Common myeloid progenitor, CD34-positive (primary cell): ENCODE results near the gene VAMP2.
"Not testable (repeated sequence)": the region's sequence is repeated elsewhere in the genome, so short reads cannot be mapped to it uniquely, and the experiment has no call there.

Source experiments
- CTCF ChIA-PET: fragments of 350-600 bp; sonication (Branson Sonifier 250); formaldehyde crosslinking; loops from one replicate; lab custom pipeline; 2021; ENCODE audit warnings: antibody characterized with exemption; lab: Charles Lee
- POLR2A ChIA-PET: fragments of 350-600 bp; sonication (Branson Sonifier 250); formaldehyde crosslinking; loops from one replicate; lab custom pipeline; 2021; ENCODE audit warnings: antibody characterized with exemption; lab: Charles Lee
- DNase-seq, 3 donors: peaks; one replicate each; pipeline versions ENCODE4 v3.0.0 to v3.0.0-alpha.2; 2013
- H3K27ac ChIP-seq, 2 experiments: 1 replicate in 1 of 2; 2 replicates in 1 of 2; pipeline ENCODE4 v1.7.0; 2013; ENCODE audit warnings: inconsistent platforms in 2 of 2, low read length in 2 of 2, mild to moderate bottlenecking in 2 of 2, low read depth in 1 of 2, moderate library complexity in 1 of 2; ENCODE audit not compliant: severe bottlenecking in 2 of 2, insufficient read depth in 1 of 2, poor library complexity in 1 of 2
- H3K27me3 ChIP-seq, 5 experiments: replicated peaks in 2 of 5; 1 replicate in 3 of 5; 2 replicates in 2 of 5; pipeline versions ENCODE4 v1.6.1 to v1.7.0; 2013; ENCODE audit warnings: low read length in 4 of 5, mild to moderate bottlenecking in 2 of 5, moderate library complexity in 2 of 5, inconsistent platforms in 1 of 5; ENCODE audit not compliant: insufficient read depth in 5 of 5, control insufficient read depth in 4 of 5
- H3K36me3 ChIP-seq, 4 experiments: 1 replicate in 2 of 4; 2 replicates in 2 of 4; pipeline versions ENCODE4 v1.6.1 to v1.7.0; 2013; ENCODE audit warnings: low read length in 3 of 4, control low read depth in 1 of 4, mild to moderate bottlenecking in 1 of 4; ENCODE audit not compliant: control insufficient read depth in 4 of 4, insufficient read depth in 4 of 4
- H3K4me1 ChIP-seq, 4 experiments: 1 replicate in 3 of 4; 2 replicates in 1 of 4; pipeline versions ENCODE4 v1.6.1 to v1.7.1; 2013; ENCODE audit warnings: low read length in 3 of 4, mild to moderate bottlenecking in 3 of 4, control low read depth in 1 of 4, inconsistent platforms in 1 of 4, moderate library complexity in 1 of 4; ENCODE audit not compliant: control insufficient read depth in 4 of 4, insufficient read depth in 4 of 4; ENCODE audit errors: control extremely low read depth in 1 of 4
- H3K4me3 ChIP-seq, 7 experiments: 1 replicate in 4 of 7; 2 replicates in 3 of 7; pipeline versions ENCODE4 v1.5.1 to v1.7.0; 2013; ENCODE audit warnings: mild to moderate bottlenecking in 7 of 7, low read length in 6 of 7, moderate library complexity in 6 of 7, inconsistent platforms in 2 of 7, low read depth in 2 of 7, control low read depth in 1 of 7; ENCODE audit not compliant: insufficient read depth in 4 of 7, control insufficient read depth in 1 of 7; ENCODE audit errors: extremely low read depth in 1 of 7
- H3K9me3 ChIP-seq, 5 experiments: 1 replicate in 4 of 5; 2 replicates in 1 of 5; pipeline versions ENCODE4 v1.6.1 to v1.7.1; 2013; ENCODE audit warnings: low read length in 4 of 5, mild to moderate bottlenecking in 2 of 5, inconsistent platforms in 1 of 5, low read depth in 1 of 5, moderate library complexity in 1 of 5; ENCODE audit not compliant: control insufficient read depth in 4 of 5, insufficient read depth in 2 of 5; ENCODE audit errors: control extremely low read depth in 1 of 5
- WGBS: methylation state at CpG from one replicate; pipeline ENCODE4 v1.1.5; 2013; ENCODE audit not compliant: insufficient coverage; 5-methylcytosine and 5-hydroxymethylcytosine counted together

Gene VAMP2

DNA sequence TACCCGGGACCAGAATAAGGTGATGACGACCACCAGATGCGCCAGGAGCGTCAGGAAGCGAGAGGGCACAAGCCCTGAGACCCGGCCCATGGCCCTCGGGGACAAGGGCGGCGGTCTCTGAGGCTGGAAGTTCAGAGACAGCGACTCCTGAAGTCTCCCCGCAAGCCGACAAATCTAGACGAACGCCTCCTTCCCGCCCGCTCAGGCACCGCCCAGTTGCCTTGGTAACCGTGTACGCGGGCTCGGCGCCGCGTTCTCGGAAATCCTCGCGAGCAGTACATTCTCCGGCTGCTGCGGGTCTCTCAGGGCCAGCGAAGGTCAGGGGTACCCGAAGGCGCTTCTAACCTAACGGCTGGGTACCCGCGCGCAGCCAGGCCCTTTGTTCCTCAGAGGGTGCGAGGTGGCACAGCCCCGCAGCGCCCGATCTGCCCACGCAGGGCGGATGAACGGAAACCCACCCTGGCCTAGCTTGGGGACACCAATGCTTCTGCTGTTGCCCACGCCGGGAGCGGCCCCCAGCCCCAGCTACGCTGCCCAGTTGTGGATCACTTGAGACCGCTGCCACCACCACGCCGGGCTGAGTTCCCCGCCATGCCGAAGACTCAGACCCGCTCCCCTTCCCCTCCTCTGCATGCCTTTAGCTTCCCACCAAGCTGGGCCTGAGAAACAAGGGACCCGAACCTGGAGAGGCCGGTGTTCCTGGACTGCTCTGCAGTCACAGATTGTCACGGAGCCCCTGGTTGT, 13.6 kb upstream of the VAMP2 start, which contains the start of gene TMEM107:
Gene TMEM107 (minus strand): TSS at position 184 of the 744 bp plus-strand sequence. CDS start 94 bp downstream, at position 90.
- Histone ChIP-seq H3K4me3 (peak within 1 kb of the TSS; percentile 41 to 89 (median 76)), H3K27ac (peak within 1 kb of the TSS; percentile 61 to 81), H3K36me3 (no peaks in the 10 kb centered on the region), H3K4me1 (peaks cover 8 to 47% (median 33%) of the 10 kb centered on the region in 4 experiments), H3K9me3 (no peaks in the 10 kb centered on the region), H3K27me3 (no peaks in the 10 kb centered on the region)
- ChIA-PET CTCF (interaction anchor here (1.0 to 1.5 kb wide), 2 partner anchors 15 to 47 kb away, joined by 3 to 4 read pairs; no protein-coding TSS in a partner anchor), POLR2A (interaction anchor here (0.8 to 1.2 kb wide), 4 partner anchors 10 to 47 kb away, joined by 3 to 5 read pairs (median 4); no protein-coding TSS in a partner anchor)
- 3% methylated on average over 56 of the region's 56 CpGs for WGBS
- peak; percentile 81 to 83 (median 82) for DNase-seq

DNA sequence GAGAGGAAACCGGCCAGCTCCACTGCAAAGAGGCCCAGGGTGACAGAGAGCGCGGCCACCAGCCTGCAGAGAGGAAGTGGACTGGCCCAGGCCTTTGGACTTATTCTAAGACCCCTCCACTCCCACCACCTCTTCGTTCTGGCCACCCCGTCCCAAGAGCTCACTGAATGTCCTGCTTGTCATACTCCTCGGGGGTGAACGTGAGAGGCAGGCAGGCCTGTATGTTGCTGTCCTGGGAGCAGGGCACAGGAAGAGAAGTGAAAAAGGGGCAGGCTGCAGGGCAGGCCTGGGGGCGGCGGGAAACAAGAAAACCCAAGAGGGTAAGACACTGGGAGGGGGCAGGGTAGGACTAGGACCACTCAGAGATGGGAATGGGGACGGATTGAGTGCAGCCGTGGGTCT, 13.0 kb upstream of the VAMP2 start:
- no peaks in the 10 kb centered on the region for H3K36me3 ChIP-seq
- no peaks in the 10 kb centered on the region for H3K9me3 ChIP-seq
- H3K27ac ChIP-seq, result peak overlapping the region; percentile 33 to 81
- ChIA-PET CTCF (no interaction called here), POLR2A (interaction anchor here (0.9 to 1.2 kb wide), 3 partner anchors 10 to 47 kb away, joined by 3 to 5 read pairs (median 3); no protein-coding TSS in a partner anchor)
- no peaks in the 10 kb centered on the region for H3K27me3 ChIP-seq
- no peak for DNase-seq
- 18% methylated on average over 10 of the region's 11 CpGs for WGBS
- peak overlapping the region; percentile 41 to 89 (median 76) for H3K4me3 ChIP-seq
- peaks cover 8 to 47% (median 33%) of the 10 kb centered on the region in 4 experiments for H3K4me1 ChIP-seq

DNA sequence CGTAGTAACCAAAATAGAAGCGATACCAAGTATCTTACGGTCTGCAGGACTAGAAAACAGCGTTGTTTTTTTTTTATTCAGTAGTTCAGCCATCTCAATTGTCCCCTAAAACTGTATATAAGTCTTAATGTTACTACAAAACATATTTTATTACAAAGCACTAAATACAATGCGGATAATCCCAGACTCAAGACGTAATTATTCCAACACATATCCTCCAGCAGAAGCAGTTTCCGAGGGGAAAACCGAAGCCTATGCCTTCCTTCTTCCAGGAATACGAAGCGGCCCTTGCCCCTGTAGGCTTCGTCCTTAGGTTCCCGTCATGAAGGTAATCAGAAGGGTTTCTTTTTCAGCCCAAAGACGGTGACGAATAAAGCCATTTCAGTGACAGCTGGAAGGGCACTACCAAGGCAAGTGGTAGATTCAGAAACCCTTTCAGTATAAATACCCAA, 11.1 kb upstream of the VAMP2 start:
- 18% methylated on average over 7 of the region's 14 CpGs for WGBS
- CTCF ChIA-PET, result interaction anchor here (1.0 to 1.8 kb wide), 8 partner anchors 8 to 113 kb away, joined by 3 to 8 read pairs (median 4); no protein-coding TSS in a partner anchor
- H3K9me3 ChIP-seq, result no peaks in the 10 kb centered on the region
- H3K27me3 ChIP-seq, result no peaks in the 10 kb centered on the region
- POLR2A ChIA-PET, result interaction anchor here (0.6 to 2.6 kb wide), 26 partner anchors 8 to 837 kb away, joined by 3 to 47 read pairs (median 4); partner anchors contain the start of genes BORCS6, CNTROB, CTC1 and HES7
- peaks cover 8 to 47% (median 33%) of the 10 kb centered on the region in 4 experiments for H3K4me1 ChIP-seq
- DNase-seq, result no peak
- H3K4me3 ChIP-seq, result peak overlapping the region in 6 of 7 experiments; percentile 63 to 97 (median 70)
- no peaks in the 10 kb centered on the region for H3K36me3 ChIP-seq
- H3K27ac ChIP-seq, result peak overlapping the region; percentile 100

DNA sequence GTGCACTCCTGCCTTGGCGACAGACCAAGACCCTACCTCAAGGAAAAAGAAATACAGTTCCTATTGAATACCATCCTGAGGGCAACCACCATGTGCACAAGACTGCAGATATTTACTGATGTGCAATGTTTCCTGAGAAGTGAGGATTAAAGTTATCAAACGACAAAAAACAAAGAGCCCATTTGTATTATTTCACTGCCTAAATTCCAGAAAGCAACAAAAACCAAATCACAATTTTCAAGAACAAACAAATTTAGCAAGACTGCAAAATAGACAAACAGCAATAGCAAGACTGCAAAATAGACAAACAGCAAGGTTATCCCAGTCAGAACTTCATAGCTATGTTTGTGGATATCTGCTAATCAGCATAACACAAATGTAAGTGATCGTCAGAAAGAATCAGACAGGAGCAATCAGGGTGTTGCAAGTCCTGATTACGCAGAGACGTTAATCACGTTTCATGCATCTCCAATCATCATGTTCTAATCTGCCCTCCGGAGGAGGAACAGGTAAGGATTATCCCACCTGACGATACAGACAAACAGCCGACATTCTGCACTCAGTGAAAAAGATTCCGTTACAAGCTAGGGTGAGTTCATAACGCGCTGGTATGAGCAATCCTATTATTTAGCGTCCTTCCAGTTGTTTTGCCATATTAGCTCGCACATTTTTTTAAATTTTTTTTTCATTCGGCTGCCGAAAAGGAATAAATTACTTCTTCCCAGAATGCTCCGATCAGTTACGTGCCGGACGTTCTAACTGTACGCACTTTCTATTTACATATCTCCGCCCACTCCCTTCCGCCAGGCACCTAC, 10.5 kb upstream of the VAMP2 start:
- no peaks in the 10 kb centered on the region for H3K9me3 ChIP-seq
- H3K4me3 ChIP-seq, result peak overlapping the region in 6 of 7 experiments; percentile 63 to 97 (median 70)
- peaks cover 8 to 47% (median 33%) of the 10 kb centered on the region in 4 experiments for H3K4me1 ChIP-seq
- ChIA-PET POLR2A (interaction anchor here (0.6 to 2.6 kb wide), 31 partner anchors 8 to 836 kb away, joined by 3 to 47 read pairs (median 4); partner anchors contain the start of genes BORCS6, CNTROB, CTC1 and HES7), CTCF (interaction anchor here (1.0 to 1.8 kb wide), 8 partner anchors 9 to 113 kb away, joined by 3 to 8 read pairs (median 4); no protein-coding TSS in a partner anchor)
- no peaks in the 10 kb centered on the region for H3K36me3 ChIP-seq
- no peaks in the 10 kb centered on the region for H3K27me3 ChIP-seq
- DNase-seq, result peak; percentile 96 to 98 (median 97)
- 0% methylated on average over 15 of the region's 23 CpGs for WGBS
- peak overlapping the region; percentile 100 for H3K27ac ChIP-seq

DNA sequence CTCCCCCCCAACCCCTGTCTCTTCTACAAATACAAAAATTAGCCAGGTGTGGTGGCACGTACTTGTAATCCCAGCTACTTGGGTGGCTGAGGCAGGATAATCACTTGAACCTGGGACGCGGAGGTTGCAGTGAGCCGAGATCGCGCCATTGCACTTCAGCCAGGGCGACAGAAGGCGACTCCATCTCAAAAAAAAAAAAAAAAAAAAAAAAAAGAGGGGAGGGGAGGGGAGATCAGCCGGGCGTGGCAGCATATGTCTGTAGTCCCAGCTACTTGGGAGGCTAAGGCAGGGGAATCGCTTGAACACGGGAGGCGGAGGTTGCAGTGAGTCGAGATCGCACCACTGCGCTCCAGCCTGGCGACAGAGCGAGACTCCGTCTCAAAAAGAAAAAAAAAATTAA, 7.4 kb upstream of the VAMP2 start:
- peaks cover 6 to 26% (median 15%) of the 10 kb centered on the region in 4 experiments for H3K4me1 ChIP-seq
- 98% methylated on average over 6 of the region's 19 CpGs for WGBS
- POLR2A ChIA-PET, H3K27me3 ChIP-seq, DNase-seq, H3K4me3 ChIP-seq, H3K27ac ChIP-seq, H3K9me3 ChIP-seq, H3K36me3 ChIP-seq: not testable (repeated sequence)
- CTCF ChIA-PET, result interaction anchor here (1.0 to 1.5 kb wide), 2 partner anchors 11 to 27 kb away, joined by 3 to 5 read pairs; no protein-coding TSS in a partner anchor

DNA sequence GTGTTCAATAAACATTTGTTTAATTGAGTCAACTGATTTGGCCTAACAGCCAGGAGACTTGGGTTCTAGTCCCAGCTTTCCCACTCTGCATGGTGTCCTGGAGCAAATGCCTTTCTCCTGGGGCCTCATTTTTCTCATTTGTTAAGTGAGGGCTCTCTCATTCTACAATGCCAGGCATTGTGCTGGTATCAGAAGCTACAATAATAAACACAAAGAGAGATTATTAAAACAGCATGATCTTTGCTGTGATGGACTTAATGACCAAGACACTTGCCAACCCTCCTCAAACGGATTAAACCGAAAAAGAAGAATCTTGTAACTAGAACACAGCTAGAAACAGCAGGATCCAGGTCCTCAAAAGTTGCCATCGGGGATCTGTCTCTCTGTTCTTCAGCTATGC, 4.8 kb upstream of the VAMP2 start:
- no peak for DNase-seq
- no peaks in the 10 kb centered on the region for H3K36me3 ChIP-seq
- no peak overlapping the region for H3K27ac ChIP-seq
- peaks cover 4 to 30% (median 23%) of the 10 kb centered on the region in 4 experiments for H3K4me1 ChIP-seq
- CTCF ChIA-PET, result interaction anchor here (0.6 to 1.1 kb wide), 2 partner anchors 12 to 17 kb away, joined by 3 read pairs; no protein-coding TSS in a partner anchor
- no peaks in the 10 kb centered on the region for H3K9me3 ChIP-seq
- POLR2A ChIA-PET, result interaction anchor here (0.5 to 0.6 kb wide), 2 partner anchors 74 to 236 kb away, joined by 3 to 5 read pairs; partner anchors contain the start of genes CNTROB and TRAPPC1
- H3K27me3 ChIP-seq, result no peaks in the 10 kb centered on the region
- WGBS, result 93% methylated on average over 2 of the region's 3 CpGs
- no peak overlapping the region for H3K4me3 ChIP-seq
